ENCODE results near the gene CHRNB2.
A peak's percentile ranks its signal among the peaks of the same experiment; 100 is the strongest.

CHRNB2 gene

GRCh38 chr1:154582885-154583284, 15.3 kb downstream of the CHRNB2 start:
- DNase-seq = no peak

DNA sequence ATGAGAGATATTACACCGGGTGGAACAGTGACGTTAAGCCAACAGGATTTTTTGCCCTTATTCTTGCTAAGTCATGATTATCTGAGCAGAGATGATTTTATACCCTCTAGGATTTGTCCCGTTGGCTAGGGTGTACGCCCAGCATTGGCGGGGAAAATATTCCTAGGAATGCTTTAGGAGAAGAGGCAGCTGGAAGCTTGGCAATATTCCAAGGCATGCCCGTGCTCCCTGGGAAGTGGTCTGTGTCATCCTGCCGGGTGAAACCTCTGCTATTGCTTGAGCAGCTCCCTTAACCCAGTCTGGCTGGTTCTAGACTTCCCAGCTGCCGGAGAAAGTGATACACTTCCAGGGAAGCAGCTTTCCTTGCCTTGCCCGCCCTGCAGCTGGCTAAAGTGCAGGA, 16.2 kb downstream of the CHRNB2 start:
- no peak for DNase-seq

DNA sequence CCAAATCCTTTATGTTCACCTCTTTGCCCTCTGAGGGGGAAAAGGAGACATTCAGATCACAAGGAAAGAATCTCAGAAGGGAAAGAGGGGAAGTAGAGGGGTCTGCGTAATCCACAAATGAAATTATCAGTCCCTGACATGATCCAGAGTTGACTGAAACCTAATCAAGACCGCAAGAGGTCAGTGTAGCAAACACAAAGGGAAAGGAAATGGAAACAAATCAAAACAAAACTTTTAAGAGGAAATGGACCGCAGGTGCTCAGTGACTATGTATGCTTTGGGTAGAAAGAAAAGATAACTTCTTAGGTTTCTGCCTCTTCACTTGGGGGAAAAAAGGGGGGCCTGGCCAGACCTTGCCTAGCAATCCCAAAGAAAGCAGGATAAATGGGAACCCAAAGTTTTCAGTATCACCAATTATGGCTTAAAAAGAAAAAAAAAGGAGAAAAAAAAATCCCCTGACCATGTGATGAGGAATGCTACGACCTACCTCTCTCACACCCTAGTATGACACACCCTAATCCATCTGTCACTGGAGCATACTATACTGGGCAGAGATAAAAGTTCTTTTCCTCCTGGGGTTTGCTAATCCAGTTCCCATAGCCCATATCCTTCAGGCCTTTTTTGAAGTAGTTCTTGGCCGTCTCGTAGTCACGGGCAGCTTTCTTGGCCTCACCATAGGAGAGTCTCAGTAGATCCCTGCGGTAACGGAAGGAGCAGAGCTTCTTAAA, 16.9 kb downstream of the CHRNB2 start:
- no peak for DNase-seq

- DNase-seq = no peak
Observed at GRCh38 chr1:154586231-154586630, 18.7 kb downstream of the CHRNB2 start.

DNA sequence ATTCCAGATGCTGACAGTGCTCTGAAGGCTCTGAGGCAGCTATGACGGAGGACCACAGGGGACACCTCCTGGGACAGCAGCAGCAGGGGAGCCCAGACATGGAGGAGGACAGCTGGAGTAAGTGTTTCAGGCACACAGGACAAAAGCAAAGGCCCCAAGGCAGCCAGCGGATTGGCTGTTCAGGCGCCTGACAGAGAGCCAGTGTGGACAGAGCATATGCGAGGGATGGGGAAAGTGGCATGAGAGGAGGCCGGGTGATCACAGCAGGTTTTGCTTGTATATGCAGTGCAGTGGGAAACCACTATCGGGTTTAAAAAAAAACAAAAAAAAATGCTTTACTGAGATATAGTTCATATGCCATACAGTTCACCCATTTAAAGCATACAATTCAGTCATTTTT, 19.1 kb downstream of the CHRNB2 start:
- no peak for DNase-seq

- DNase-seq = no peak
Observed at GRCh38 chr1:154589780-154590179, 22.2 kb downstream of the CHRNB2 start.

GRCh38 chr1:154590756-154591155, 23.2 kb downstream of the CHRNB2 start:
- DNase-seq = no peak

- no peak for DNase-seq
Observed at GRCh38 chr1:154591206-154591605, 23.6 kb downstream of the CHRNB2 start.

DNA sequence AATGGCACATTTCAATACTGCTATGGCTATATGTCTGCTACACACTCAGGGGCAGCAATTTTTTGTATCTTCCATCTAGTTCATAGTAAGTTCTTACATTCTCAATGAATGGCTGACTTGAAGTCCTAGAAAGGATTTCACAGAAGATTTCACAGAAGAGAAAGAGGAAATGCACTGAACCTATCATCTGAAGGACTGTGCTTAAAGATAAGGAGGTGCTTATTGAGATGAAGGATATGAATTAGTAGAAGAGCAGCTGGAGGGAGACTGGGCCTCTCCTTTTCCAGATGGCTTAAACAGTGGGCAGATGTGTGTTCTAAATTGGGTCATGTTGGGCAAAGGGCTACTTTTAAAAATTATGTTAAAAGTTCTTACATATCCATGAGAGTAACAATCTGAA, 25.8 kb downstream of the CHRNB2 start:
- no peak for DNase-seq

DNA sequence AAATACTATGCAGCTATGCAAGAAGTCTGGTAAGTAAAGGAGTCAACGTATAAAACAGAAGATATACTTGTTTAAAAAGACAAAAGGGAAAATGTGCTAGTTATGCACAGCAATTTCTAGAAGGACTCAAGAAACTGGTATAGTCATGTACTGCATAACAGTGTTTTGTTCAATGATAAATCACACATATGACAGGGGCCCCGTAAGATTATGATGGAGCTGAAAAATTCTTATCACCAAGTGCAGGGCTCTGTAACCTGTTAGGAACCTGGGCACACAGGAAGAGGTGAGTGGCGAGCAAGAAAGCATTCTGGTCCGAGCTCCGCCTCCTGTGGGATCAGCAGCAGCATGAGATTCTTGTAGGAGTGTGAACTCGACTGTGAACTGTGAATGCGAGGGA, 27.2 kb downstream of the CHRNB2 start:
- no peak for DNase-seq

- DNase-seq = no peak
Observed at GRCh38 chr1:154595621-154596020, 28.0 kb downstream of the CHRNB2 start.

GRCh38 chr1:154598871-154599635, 31.5 kb downstream of the CHRNB2 start:
- DNase-seq = no peak

- DNase-seq = no peak
Observed at GRCh38 chr1:154599658-154600057, 32.1 kb downstream of the CHRNB2 start.

DNA sequence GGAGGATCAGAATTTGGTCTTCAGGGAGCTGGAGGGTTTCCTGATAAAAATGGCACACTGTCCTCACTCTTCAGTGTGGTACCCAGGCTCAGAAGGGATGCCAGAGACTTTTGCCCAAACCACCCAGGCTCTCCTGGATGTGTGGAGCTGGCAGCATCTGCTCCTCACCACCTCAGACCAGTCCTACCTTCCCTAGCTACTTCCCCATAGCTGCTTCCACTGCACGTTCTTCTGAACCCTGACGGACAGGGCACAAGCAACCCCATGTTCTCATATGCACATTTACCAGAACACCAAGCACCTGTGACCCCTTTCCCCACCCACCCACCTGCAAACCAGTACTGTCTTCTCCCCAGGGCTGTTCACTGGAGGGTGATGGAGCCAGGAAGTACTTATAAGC, 35.7 kb downstream of the CHRNB2 start:
- no peak for DNase-seq

DNA sequence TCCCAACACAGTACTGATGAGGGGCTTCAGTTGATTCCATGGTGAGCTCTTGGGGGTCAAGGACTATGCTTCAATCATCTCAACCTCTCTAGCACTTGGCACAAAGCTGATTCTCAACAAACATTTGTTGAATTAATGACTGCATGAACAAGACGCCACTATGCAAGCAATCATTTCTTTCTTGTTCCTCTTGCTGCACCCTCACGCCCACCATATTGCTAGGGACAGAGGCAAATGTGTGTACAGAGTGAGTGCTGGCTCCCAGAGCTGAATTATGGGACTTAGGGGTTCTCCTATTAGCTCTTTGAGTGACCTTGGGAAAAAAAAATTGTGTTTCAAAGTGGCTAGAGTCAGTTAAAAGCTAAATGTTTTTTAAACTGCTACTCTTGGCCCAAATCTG, 38.0 kb downstream of the CHRNB2 start:
- DNase-seq = no peak

DNA sequence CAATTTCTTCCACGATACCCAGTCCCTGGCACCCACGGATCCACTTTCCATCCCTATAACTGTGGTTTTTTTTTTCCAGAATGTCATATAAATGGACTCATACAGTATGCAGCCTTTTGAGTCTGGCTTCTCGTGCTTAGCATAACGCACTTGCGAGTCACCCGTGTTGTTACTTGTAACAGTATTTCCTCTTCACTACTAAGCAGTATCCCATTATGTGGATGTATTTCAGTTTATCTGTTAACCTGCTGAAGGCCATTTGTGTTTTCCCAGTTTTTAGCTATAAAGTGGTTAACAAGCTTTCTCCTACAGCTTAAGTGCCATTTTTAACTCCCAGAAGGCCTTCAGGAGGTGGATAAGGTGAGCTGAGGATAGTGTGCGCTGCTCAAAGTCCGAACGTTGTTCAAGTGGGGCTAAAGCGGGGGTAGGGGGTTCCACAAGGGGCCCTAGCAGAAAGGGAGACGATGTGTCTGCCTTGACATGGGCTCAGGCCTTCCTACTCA, 39.6 kb downstream of the CHRNB2 start:
- DNase-seq = peak in 1 of 2 donors; percentile 23

GRCh38 chr1:154607609-154608396, 40.2 kb downstream of the CHRNB2 start, which contains the start of gene ADAR:
TSS of gene ADAR (minus strand) at chr1:154608186. CDS start at chr1:154608006, 180 bp downstream.
- peak; percentile 96 to 97 for DNase-seq

DNA sequence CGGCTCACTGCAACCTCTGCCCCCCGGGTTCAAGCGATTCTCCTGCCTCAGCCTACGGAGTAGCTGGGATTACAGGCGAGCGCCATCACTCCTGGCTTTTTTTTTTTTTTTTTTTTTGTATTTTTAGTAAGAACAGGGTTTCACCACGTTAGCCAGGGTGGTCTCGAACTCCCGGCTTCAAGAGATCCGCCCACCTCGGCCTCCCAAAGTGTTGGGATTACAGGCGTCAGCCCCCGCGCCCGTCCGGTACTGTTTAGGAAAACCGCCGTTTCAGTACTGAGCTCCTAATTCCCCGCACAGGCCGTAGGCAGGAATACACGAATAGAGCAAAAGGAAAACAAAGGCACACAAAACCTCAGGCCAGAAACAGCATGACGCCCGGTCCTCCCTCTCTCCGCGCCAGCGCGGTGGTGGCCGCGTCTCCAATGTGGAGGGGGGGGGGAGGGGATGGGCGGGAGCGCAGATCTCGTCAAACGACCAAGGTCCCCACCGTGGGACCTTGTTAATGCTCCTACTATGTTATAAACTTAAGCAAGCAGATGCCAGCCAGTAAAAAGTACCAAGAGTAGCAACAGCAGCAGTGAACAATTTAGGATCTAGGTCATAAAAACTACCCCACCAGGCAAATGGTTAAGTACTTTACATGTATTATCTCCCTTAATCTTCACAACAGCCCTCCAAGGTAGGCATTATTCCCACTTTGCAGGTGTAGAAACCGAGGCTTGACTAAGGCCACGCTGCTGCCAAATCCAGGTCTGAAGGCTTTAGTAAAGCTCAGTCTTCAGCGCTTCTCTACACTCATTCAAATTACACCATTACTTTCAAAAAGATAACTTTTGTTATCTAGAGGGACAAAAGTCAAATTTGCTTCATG, 41.1 kb downstream of the CHRNB2 start:
- DNase-seq = peak; percentile 34 to 57

GRCh38 chr1:154609398-154610380, 42.1 kb downstream of the CHRNB2 start:
- peak; percentile 65 to 82 for DNase-seq

- no peak for DNase-seq
Observed at GRCh38 chr1:154611150-154611862, 43.7 kb downstream of the CHRNB2 start.

Measured in CD4-positive, alpha-beta T cell treated with Interleukin-4 for 1 hour (primary cell).